GM23248 (cell line): ENCODE measurements around the gene PAPOLG. TPM values are rescaled to one million over a fixed set of nuclear protein-coding genes. Genes with fewer than 3 reads are reported as not detected.

Experiments
- DNase-seq: peaks from one replicate; pipeline ENCODE4 v3.0.0-alpha.2; 2015
- H2AFZ ChIP-seq: fragments of 200-600 bp; sonication (generic); 2 replicates; pipeline ENCODE4 v1.6.1; 2016; ENCODE audit warnings: antibody characterized with exemption
- H3F3A ChIP-seq: fragments of 200-600 bp; sonication (generic); 2 replicates; pipeline ENCODE4 v1.6.1; 2016; ENCODE audit warnings: mild to moderate bottlenecking, antibody characterized with exemption, mixed run types; ENCODE audit not compliant: insufficient read depth
- H3K27ac ChIP-seq: fragments of 200-600 bp; sonication (generic); 2 replicates; pipeline ENCODE4 v1.5.1; 2016; ENCODE audit warnings: mild to moderate bottlenecking
- H3K27me3 ChIP-seq: fragments of 200-600 bp; sonication (generic); replicated peaks from 2 replicates; pipeline ENCODE4 v1.6.1; 2016; ENCODE audit warnings: mild to moderate bottlenecking; ENCODE audit not compliant: insufficient read depth
- H3K36me3 ChIP-seq: fragments of 200-600 bp; sonication (generic); 2 replicates; pipeline ENCODE4 v1.6.1; 2016; ENCODE audit warnings: low read depth, mild to moderate bottlenecking
- H3K4me1 ChIP-seq: fragments of 200-600 bp; sonication (generic); 2 replicates; pipeline ENCODE4 v1.6.1; 2016; ENCODE audit warnings: mild to moderate bottlenecking; ENCODE audit not compliant: insufficient read depth
- H3K4me2 ChIP-seq: fragments of 200-600 bp; sonication (generic); one replicate; pipeline ENCODE4 v1.6.1; 2016; ENCODE audit warnings: mild to moderate bottlenecking; ENCODE audit not compliant: unreplicated experiment
- H3K4me3 ChIP-seq: fragments of 200-600 bp; sonication (generic); 2 replicates; pipeline ENCODE4 v1.5.1; 2016; ENCODE audit warnings: mild to moderate bottlenecking
- H3K79me2 ChIP-seq: fragments of 200-600 bp; sonication (generic); 2 replicates; pipeline ENCODE4 v1.6.1; 2016; ENCODE audit warnings: mild to moderate bottlenecking; ENCODE audit not compliant: insufficient read depth
- H3K9ac ChIP-seq: fragments of 200-600 bp; sonication (generic); 2 replicates; pipeline ENCODE4 v1.6.1; 2016; ENCODE audit warnings: mild to moderate bottlenecking
- H3K9me2 ChIP-seq: fragments of 200-600 bp; sonication (generic); 2 replicates; pipeline ENCODE4 v1.6.1; 2016; ENCODE audit warnings: mixed run types, mild to moderate bottlenecking, moderate library complexity; ENCODE audit not compliant: insufficient read depth
- H3K9me3 ChIP-seq: fragments of 200-600 bp; sonication (generic); one replicate; pipeline ENCODE4 v1.6.1; 2017; ENCODE audit warnings: low read depth
- H4K20me1 ChIP-seq: fragments of 200-600 bp; sonication (generic); 2 replicates; pipeline ENCODE4 v1.6.0; 2016; ENCODE audit not compliant: insufficient read depth
- EZH2 ChIP-seq: fragments of 200-600 bp; sonication (generic); IDR thresholded peaks from 2 replicates; pipeline ENCODE4 v1.6.1; 2018; ENCODE audit warnings: antibody characterized with exemption, mild to moderate bottlenecking; ENCODE audit not compliant: insufficient read depth, poor library complexity, severe bottlenecking
- EZH2phosphoT487 ChIP-seq: fragments of 200-600 bp; sonication (generic); IDR thresholded peaks from 2 replicates; pipeline ENCODE4 v1.6.1; 2018; ENCODE audit warnings: antibody characterized with exemption, moderate library complexity, mild to moderate bottlenecking, low read depth; ENCODE audit not compliant: insufficient read depth
- WGBS, 2 experiments: methylation state at CpG; one replicate each; pipeline ENCODE4 v1.1.6; 2015 to 2017; ENCODE audit warnings: low lambda C conversion rate in 2 of 2, low coverage in 1 of 2; ENCODE audit errors: missing lambda C conversion rate in 2 of 2; 5-methylcytosine and 5-hydroxymethylcytosine counted together
- in situ Hi-C: fragments of 300-500 bp; cut with MboI; formaldehyde crosslinking; loops from 2 replicates; pipeline ENCODE4 v1.15.0; 2020
- polyA plus RNA-seq: library from polyadenylated mRNA; unstranded; fragments of >200 nt; fragmentation: Nextera tagmentation; extraction: Ambion mirVana; gene quantifications from 2 replicates; pipeline ENCODE4 v1.2.1, GENCODE V29; 2016
- total RNA-seq: library from RNA; depleted of rRNA; stranded (reverse); fragments of >200 nt; shearing (Covaris generic); gene quantifications from 2 replicates; pipeline ENCODE4 v1.2.3, GENCODE V29; 2014

The PAPOLG gene
- total and polyA plus RNA-seq, 2 experiments from 2014 or later, result 8.2 to 10.9 TPM

DNA sequence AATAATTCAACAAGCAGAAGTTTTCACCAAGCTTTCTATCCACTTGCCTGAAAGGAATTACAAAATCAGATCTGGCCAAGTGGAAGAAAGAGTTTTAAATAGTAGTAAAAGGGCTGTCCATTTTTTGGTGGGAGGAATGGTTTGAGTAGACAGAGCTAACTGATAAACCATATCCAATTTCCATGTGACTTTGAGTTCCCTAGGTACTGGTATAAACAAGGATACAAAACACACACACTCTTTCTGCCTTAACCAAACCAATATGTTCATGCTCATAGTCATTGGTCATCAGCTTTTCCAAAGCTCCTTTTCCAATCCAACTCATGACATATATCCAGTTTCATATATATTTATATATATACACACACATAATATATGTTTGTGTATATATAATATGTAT is 75.9 kb downstream of the PAPOLG start:
- H3K9me2 ChIP-seq, result no peaks in the 10 kb centered on the region

GRCh38 chr2:60832621-60833020 is 76.6 kb downstream of the PAPOLG start:
- no peak overlapping the region for H3K4me3 ChIP-seq
- no peak overlapping the region for H3K4me2 ChIP-seq
- no peaks in the 10 kb centered on the region for H3K9me3 ChIP-seq
- no peaks in the 10 kb centered on the region for H3K36me3 ChIP-seq
- no peak overlapping the region for H3K27ac ChIP-seq
- WGBS, 2 experiments, result 1 to 5% methylated on average over 2 of the region's 2 CpGs
- no peaks in the 10 kb centered on the region for H3K4me1 ChIP-seq
- no peaks in the 10 kb centered on the region for H3K79me2 ChIP-seq
- TF ChIP-seq EZH2 (no peak), EZH2phosphoT487 (no peak)
- peaks cover 32% of the 10 kb centered on the region for H3K27me3 ChIP-seq
- in situ Hi-C loops, result no loop called here
- no peaks in the 10 kb centered on the region for H4K20me1 ChIP-seq
- H3K9ac ChIP-seq, result no peak overlapping the region
- no peak overlapping the region for H2AFZ ChIP-seq
- H3K9me2 ChIP-seq, result no peaks in the 10 kb centered on the region
- DNase-seq, result no peak
- H3F3A ChIP-seq, result no peaks in the 10 kb centered on the region

More for the DNA sequence above, 75.9 kb downstream of the PAPOLG start:
- in situ Hi-C loops, result no loop called here
- peaks cover 27% of the 10 kb centered on the region for H3K27me3 ChIP-seq
- H3K27ac ChIP-seq, result no peak overlapping the region
- H3K9me3 ChIP-seq, result no peaks in the 10 kb centered on the region
- H3F3A ChIP-seq, result no peaks in the 10 kb centered on the region
- no peaks in the 10 kb centered on the region for H3K79me2 ChIP-seq
- DNase-seq, result no peak
- H3K9ac ChIP-seq, result no peak overlapping the region
- H2AFZ ChIP-seq, result no peak overlapping the region
- no peaks in the 10 kb centered on the region for H3K36me3 ChIP-seq
- H4K20me1 ChIP-seq, result no peaks in the 10 kb centered on the region
- no peaks in the 10 kb centered on the region for H3K4me1 ChIP-seq
- H3K4me2 ChIP-seq, result no peak overlapping the region
- TF ChIP-seq EZH2phosphoT487 (no peak), EZH2 (no peak)
- H3K4me3 ChIP-seq, result no peak overlapping the region

GRCh38 chr2:60834270-60834717 is 78.2 kb downstream of the PAPOLG start:
- in situ Hi-C loops, result no loop called here
- no peak overlapping the region for H3K9ac ChIP-seq
- H3K4me1 ChIP-seq, result no peaks in the 10 kb centered on the region

GRCh38 chr2:60836491-60836890 is 80.4 kb downstream of the PAPOLG start:
- 42 to 48% methylated on average over 3 of the region's 3 CpGs for WGBS, 2 experiments
- Histone ChIP-seq H3K9me3 (no peaks in the 10 kb centered on the region), H3K36me3 (no peaks in the 10 kb centered on the region), H3K27me3 (peaks cover 24% of the 10 kb centered on the region), H2AFZ (no peak overlapping the region), H4K20me1 (no peaks in the 10 kb centered on the region), H3K4me3 (no peak overlapping the region), H3K27ac (no peak overlapping the region), H3K4me2 (no peak overlapping the region), H3K9me2 (no peaks in the 10 kb centered on the region), H3K9ac (no peak overlapping the region), H3F3A (no peaks in the 10 kb centered on the region), H3K4me1 (no peaks in the 10 kb centered on the region), H3K79me2 (no peaks in the 10 kb centered on the region)
- in situ Hi-C loops, result no loop called here
- no peak for DNase-seq
- TF ChIP-seq EZH2phosphoT487 (no peak), EZH2 (no peak)

More at GRCh38 chr2:60834270-60834717, 78.2 kb downstream of the PAPOLG start:
- Histone ChIP-seq H3K36me3 (no peaks in the 10 kb centered on the region), H3K9me2 (no peaks in the 10 kb centered on the region), H3K27ac (no peak overlapping the region), H2AFZ (no peak overlapping the region), H3K4me3 (no peak overlapping the region), H3K27me3 (peaks cover 27% of the 10 kb centered on the region), H3K9me3 (no peaks in the 10 kb centered on the region), H4K20me1 (no peaks in the 10 kb centered on the region), H3K79me2 (no peaks in the 10 kb centered on the region), H3F3A (no peaks in the 10 kb centered on the region), H3K4me2 (no peak overlapping the region)
- no peak for DNase-seq
- 36 to 39% methylated on average over 2 of the region's 2 CpGs for WGBS, 2 experiments
- TF ChIP-seq EZH2, result no peak
- no peak for TF ChIP-seq EZH2phosphoT487

DNA sequence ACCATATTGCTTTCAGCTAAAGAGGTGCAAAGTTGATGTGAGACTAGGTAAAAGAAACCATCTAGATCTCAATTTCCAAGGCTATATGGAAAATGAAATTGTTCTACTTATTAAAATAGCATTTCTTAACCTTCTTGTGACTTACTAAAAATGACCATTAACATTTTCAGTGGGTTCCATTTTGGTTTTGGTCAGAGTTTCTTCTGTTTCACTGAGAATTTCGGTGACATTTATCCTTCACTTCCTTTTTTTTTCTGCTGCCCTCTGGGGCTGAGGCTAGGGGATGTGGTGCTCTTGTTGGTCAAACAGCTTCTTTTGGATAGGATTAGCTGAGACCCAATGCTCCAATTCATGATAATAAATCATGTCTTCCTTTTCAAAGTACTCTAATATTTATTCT is 81.1 kb downstream of the PAPOLG start:
- Histone ChIP-seq H3K9me3 (no peaks in the 10 kb centered on the region), H3F3A (no peaks in the 10 kb centered on the region)
- WGBS, 2 experiments, result 5% methylated on average over 1 of the region's 1 CpG

More for the DNA sequence above, 81.1 kb downstream of the PAPOLG start:
- Histone ChIP-seq H2AFZ (no peak overlapping the region), H3K9me2 (no peaks in the 10 kb centered on the region), H3K4me3 (no peak overlapping the region), H3K9ac (no peak overlapping the region), H3K4me2 (no peak overlapping the region), H3K4me1 (no peaks in the 10 kb centered on the region), H3K27me3 (peaks cover 21% of the 10 kb centered on the region), H3K27ac (no peak overlapping the region), H3K36me3 (no peaks in the 10 kb centered on the region), H4K20me1 (no peaks in the 10 kb centered on the region), H3K79me2 (no peaks in the 10 kb centered on the region)
- in situ Hi-C loops, result no loop called here
- TF ChIP-seq EZH2 (no peak), EZH2phosphoT487 (no peak)
- DNase-seq, result no peak
